GM19324 (cell line): ENCODE measurements around the gene CDH18.

Experiments used
- ATAC-seq: cut with Tn5 transposase; IDR thresholded peaks from one replicate; pipeline ENCODE4 v1.9.1; 2021; ENCODE audit warnings: mild to moderate bottlenecking, moderate library complexity; ENCODE audit not compliant: unreplicated experiment, low FRiP score

Gene CDH18

DNA sequence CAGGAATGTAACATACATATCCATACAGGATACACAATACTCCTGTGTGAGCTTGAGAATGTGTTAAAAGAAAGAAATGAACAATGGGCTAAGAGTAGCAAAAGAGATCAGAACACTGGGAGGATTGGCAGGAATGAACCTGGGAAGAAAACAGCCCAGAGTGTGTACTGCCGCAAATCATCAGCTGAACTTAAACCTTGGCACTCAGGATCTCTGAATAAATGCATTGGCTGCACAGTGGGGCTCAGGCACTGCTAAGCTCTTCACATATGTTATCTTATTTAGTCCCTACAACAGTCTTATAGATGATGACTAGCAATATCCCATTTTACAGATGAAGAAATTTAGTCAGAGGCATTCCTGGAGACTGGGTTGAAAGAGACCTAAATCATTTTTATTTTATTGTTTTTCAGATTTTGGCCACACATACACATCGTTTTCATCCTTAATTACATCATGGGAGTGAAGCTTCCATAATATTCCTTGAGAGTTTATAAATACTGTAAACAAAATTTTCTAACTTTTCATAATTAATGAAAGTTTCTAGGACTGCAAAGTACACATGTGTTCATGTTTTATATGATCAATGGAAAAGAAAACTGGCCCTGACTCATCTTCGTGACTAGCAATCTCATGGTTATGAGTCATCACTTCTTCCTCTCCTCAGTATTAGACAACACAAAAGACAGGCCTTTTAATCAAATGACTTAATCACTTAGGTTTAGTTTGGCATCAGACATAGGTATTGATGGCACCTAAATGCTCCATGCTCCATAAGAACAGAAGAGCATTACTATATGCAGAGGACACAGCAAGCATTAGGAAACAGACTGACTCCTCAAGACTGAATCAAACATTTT, 59.2 kb downstream of the CDH18 start:
- no peak for ATAC-seq

DNA sequence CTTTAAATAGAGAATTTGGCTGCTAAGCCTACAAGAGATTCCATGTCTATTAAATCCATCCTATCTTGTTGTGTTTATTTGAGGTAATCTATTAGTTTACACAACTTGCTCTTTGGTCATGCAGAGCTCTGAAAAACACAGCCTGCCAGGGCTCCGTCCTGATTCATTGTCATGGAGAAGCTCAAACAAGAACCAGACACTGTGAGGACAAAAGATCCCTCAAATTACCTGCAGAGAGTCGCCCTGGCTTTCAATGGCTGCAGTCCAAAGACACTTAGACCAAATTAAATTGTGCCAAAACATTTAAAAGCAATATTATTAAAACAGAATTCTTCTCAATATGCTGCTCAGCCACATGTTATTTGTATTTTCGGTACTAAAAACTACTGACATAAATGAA, 60.1 kb downstream of the CDH18 start:
- ATAC-seq = no peak

DNA sequence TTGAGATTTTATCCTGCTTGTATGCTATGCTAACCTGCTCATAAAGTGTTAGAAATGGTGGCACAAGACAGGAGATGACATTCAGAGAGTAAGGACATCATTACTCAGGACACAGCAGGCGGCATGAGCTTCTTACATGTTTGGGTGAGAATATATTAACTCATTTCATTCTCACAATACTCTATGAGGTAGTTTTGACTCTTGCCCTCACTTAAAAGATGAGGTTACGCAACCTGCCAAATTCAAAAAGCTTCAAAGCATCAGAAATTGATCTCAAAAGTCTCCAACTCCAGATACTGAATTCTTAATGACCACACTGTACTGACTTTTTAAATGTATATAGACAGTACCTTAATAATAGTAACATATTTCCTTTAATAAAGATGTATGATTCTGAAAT, 60.8 kb downstream of the CDH18 start:
- ATAC-seq = no peak

DNA sequence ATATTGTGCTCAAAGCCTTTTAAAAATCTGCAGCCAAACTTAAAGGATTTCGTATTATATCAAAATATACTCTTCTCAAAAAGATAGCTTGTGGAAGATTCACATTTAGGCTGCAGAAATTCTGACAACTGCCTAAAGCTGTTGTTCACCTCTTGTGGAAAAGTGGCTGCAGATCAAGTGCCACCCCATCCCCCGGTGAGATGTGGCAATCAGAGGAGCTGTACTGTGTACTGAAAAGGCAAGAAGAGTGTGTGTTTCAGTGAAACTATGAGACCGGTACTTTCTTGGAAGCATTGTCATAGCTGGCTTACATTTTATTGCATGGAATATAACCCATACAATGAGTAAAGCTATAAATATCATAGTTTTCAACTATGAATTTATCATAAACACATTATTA, 64.3 kb downstream of the CDH18 start:
- no peak for ATAC-seq

DNA sequence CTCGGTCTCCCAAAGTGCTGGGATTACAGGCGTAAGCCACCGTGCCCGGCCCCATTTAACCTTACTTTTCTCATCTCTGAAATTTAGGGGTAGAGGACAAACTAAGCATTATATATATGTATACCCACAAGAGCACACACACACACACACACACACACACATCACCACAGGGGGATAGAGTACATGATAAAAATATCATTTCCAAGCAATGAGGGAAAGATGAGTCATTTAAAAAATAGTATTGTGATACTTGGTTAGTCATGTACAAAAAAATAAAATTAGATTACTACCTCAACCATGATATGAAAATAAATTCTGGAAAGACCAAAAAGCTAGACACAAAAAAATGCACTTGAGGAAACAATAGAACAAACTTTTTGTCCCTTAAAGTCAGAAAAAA, 67.2 kb downstream of the CDH18 start:
- no peak for ATAC-seq

DNA sequence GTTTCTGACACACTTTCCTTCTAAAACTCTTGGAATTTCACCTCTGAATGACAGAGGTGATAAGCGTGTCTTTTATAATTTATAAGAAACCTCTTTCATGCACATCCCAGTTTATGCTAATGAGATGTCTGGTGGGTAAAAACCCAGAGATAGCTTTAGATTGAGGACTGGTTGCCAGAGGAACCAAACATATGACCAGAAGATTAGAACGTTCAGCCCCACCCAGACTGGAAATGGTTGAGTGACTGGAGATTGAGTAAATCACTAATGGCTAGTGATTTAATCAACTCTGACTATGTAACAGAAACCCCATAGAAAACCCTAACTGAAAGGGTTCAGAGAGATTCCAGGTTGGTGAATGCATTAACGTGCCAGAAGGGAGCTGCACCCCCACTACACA, 69.2 kb downstream of the CDH18 start:
- no peak for ATAC-seq

DNA sequence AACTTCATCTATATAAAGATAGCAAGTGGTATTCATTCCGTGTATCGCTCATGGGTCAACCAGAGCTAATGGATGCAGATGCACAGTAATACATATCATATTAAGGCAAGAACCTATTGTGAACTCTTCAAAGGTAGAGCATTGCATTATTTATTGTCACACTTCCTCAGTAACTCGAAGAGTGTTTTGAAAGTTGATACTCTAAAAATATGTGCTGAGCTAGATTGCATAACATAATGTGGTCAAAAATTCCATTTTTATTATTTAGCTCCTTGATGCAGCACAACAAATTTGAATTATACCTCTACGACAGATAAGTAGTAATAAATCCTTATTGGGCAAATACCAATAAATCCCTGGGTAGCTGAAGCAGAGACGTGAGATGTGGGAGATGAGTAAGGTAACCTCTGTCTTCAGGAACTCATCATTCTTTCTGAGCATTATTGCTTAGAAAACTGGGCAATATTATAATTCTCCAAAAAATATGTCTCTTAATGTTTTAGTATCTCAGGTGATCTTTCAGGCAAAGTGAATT, 70.3 kb downstream of the CDH18 start:
- ATAC-seq = no peak

DNA sequence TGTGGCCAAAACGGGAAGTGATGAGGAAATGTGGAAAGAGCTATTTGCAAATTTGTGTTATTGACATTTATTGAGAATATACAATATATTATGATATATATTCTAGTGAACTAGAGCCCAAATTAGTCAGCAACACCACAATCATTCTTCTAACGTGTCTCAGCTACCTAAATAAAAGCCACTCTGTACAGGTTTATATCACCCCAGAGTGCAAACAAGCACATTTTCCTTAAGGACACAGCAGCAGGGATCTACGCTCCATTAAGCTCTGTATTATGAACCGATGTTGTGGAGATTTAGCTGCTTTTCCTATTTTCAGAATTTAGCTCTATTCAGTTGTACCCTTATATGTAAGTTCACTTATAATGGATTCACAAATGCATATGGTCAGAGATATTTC, 77.9 kb downstream of the CDH18 start:
- no peak for ATAC-seq

DNA sequence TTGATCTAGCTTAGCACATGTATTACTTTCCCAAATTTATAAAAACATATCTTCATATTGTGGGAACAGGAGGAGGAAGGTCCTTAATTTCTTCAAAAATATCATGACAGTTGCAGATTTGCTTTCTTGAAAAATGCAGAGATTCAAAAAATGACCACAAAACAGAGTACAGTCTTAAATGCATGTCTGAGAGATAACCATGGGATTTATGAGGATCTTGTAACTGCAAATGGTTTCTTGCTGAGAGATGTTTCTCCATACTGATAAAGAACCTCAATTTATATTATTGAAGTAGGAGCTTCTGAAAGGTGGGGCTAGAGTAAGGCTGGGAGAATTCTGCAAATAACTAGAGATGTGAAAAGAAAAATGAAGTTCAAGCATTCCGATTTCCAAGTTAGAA, 83.2 kb downstream of the CDH18 start:
- ATAC-seq = no peak

DNA sequence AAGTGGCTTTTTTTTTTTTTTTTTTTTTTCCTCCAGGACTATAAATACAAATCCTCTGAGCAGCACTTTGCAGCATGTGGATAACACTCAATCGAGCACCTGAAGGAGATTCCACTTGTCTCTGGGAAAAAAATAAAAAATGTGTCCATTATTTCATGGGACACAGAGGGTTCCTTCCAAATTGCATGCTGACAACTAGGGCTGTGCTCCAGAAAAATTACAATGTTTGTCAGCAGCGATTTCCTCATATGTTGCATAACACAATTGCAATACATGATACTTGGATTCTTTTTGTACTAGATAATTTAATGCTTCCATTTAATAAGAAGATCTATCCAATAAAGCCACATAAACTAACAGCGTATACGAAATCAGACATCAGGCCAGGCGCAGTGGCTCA, 84.4 kb downstream of the CDH18 start:
- ATAC-seq = no peak

DNA sequence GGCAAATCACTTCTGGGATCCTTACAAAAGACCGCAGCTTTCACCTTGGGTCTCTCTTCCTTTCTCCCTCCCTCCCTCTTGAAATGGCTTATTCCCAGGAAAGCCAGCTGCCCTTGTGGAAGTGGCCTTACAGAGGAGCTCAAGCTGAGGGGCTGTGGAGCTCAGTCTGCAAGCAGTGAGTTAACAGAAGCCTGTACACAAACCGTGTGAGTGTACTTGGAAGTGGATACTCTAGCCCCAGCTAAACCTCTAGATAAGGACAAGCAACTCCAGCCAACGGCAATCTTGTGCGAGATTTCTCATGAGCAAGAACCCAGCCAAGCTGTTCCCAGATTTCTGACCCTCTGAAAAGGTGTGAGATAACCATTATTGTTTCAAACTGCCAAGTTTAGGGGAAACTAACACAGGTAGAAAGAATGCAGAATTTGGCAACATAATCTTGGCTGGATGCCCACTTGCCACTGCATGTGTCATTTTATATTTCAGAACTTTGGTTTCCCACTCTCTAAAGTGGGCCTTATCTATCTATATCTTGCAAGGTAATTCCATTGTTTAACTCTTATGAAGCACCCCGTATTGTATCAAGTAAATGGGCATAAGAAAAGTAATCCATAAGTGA, 85.6 kb downstream of the CDH18 start:
- no peak for ATAC-seq

DNA sequence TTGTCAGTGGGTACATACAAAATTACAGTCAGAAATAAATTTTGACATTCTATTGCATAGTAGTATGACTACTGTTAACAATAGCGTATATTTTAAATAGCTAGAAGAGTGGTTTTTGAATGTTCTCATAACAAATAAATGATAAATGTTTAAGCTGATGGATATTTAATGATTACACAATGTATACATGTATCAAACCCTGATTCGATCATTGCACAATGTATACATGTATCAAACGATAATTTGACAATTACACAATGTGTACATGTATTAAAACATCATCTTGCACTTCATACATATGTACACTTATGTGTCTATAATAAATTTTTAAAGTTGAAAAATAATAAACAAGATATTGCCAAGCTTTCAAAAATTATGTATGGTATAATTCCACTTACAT, 87.7 kb downstream of the CDH18 start:
- ATAC-seq = no peak

DNA sequence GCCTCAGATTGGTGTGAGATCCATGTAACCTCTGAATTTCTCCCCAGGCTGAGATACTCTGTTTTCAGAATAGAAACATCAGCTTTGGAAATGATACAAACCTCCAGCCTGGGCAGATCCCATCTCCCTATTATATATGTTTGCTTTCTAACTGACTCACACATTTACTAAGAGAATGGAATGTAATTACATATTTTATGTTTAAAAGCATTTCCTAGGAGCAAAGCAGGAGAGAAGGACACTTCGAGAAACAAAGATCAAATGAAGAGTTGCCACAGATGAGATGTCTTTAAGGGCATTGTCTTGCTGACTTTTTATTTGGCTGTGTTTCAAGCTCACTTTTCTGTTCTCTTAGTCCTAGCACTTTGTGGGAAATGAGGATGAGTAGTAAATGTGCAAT, 96.3 kb downstream of the CDH18 start:
- ATAC-seq = no peak

DNA sequence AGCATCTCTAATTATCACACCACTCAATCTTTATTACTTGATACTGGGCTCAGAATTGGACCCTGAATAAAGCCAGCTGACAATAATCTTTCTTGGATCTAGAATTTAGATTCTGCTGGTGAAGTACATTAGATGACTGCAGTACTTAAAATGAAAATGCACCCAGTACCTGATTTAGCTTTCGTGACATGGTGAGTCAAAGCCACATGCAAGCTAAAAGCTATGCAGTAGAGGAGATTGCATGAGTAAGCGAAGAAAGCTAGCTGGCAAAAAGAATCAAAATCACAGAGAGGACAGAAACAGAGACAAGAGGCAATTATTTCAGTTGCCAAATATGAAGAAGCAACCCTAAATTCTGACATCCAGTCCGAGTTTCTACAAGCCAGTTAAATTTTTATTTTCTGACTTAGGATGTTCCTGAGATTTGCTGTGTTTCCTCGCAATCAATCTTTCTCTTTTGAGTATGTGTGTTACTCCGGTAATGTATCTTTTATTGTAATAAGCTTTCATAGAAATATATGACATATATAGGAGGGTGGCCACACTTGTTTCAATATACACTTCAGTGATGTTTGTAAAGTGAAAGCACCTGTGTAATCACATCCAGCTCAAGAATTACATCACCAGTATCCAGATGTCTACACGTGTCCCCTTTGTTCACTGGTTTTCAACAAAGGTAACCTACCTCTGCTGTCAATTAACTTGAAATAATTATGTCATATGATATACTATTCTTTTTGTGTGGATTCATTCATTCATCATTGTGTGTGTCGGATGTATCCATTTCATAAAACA, 101.7 kb downstream of the CDH18 start:
- ATAC-seq = no peak

DNA sequence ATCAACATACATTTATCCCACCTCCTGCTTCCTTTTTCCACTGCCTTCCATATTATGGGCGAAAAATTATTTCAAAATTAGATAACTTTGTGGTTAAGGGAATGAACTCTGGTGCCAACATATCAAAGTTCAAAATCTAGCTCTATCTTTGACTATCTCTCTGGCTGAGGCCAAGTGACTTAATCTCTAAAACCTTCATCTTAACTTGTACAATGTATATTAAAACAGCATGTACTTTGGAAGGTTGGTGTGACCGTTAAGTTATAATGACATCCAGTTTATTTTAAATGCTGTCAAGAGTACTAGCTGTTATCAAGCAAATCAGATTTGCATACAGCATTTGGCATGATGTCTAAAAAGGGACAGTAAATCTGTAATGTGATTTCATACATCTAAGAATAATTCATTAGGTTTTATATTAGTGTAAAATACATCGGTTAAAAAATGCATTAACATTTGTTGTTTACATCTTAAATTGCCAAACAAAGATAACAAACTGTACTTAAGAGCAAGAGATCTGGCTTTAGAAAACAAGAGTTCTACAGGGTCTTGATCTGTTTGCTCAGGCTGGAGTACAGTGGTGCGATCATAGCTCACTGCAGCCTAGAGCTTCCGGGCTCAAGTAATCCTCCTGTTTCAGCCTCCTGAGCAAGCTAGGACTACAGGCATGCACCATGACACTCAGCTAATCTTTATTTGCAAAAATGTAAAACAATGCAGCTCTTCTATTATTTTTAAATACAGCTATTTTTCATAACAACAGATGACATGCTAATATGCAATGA, 102.8 kb downstream of the CDH18 start:
- ATAC-seq = no peak

DNA sequence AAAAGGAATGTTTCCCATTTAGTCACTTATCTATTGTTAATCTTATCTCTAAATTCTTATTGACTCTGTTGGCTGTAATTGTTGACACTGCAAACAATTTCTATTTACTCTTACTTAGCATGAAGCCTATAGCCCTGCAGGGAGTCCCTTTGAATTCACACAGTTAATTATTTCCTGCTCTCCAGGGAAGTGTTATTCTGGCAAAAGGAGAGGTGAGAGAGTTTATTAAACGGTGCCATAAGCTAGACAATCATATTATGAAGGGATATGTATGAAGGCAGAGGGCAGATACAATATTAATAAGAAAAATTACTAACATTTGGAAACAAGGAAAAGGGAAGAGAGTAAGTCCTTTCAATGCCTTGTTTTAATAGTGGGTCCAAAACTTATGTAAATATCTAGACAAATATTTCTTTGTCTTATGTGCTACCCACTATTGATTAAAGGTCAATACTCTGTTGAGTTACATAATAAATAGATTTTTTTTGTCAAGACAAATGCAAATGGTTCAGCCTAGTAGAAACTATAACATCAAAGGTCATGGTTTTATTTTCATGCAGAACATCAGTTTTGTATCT, 107.1 kb downstream of the CDH18 start:
- ATAC-seq = no peak

DNA sequence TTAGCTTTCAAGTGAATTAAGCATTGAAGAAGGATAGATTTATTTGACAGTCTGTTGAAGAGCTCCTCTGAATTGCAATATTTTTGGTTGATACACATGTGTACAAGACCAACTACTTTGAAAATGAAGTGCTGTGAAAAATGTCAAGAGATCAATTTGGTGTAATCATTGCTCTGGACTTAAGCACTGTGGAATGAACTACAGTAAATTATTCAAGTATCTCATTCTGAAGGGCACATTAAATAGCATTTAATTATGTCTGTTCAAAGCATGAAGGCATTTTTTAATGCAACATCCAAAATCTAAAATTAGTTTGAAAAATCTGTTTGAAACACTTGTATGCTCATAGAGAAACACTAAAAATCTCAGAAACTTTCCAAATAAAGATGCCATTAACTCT, 107.5 kb downstream of the CDH18 start:
- ATAC-seq = no peak

DNA sequence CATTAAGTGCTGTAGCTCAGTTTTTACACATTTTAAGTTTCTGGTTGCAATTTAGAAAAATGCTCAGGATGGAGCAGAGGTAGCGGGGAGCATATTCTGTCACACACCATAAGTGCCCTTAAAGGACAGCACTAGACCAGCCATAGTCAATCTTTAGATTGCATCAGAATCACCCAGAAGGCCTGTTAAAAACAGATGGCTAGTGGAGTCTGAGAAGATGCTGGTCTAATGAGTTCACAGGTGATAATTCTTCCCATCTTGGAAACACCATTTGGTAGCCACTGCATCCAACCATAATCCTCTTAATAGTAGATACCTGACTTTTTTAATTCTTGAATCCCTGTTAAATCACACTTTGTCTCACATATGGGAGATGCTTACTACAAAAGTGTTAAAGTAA, 113.2 kb downstream of the CDH18 start:
- ATAC-seq = no peak

DNA sequence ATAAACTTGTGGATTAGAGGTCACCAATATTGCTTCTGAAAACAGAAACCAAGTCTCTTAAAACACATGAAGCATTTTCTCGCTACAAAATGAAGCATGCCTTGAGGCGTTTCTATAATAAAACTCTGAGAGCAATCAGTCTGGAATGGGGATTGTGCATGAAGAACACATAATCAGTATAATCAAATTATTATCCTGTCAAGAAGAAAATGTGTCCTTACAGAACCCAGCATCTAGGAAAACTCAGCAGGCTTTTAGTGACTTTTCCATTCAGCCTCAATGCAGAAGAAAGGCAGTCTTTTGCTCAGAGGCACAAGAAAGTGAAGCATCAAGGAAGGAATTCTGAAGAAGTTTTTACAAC, 121.9 kb downstream of the CDH18 start:
- no peak for ATAC-seq
